T-helper 1 cell treated with Interleukin-12 subunit alpha and Interleukin-12 subunit beta and Interleukin-4 antibody, amounts not matched to agents 30 μg/mL and 1 μg/mL, for 36 hours (primary cell): ENCODE measurements around the gene TMIGD2.
"Not testable (repeated sequence)": the region's sequence is repeated elsewhere in the genome, so short reads cannot be mapped to it uniquely, and the experiment has no call there.

Experiments used
- H3K27ac Mint-ChIP-seq: one replicate; pipeline ENCODE4 v1.8.0; 2021; ENCODE audit warnings: mild to moderate bottlenecking, mixed read lengths
- H3K27me3 Mint-ChIP-seq: one replicate; pipeline ENCODE4 v1.8.0; 2021; ENCODE audit warnings: low read depth, mixed read lengths
- H3K36me3 Mint-ChIP-seq: one replicate; pipeline ENCODE4 v1.8.0; 2021; ENCODE audit warnings: low read depth, mixed read lengths
- H3K4me1 Mint-ChIP-seq: one replicate; pipeline ENCODE4 v1.8.0; 2021; ENCODE audit warnings: low read depth, mixed read lengths
- H3K4me3 Mint-ChIP-seq: one replicate; pipeline ENCODE4 v1.8.0; 2021; ENCODE audit warnings: mild to moderate bottlenecking, moderate library complexity, mixed read lengths
- H3K9me3 Mint-ChIP-seq: one replicate; pipeline ENCODE4 v1.8.0; 2021; ENCODE audit warnings: mixed read lengths

TMIGD2 gene

GRCh38 chr19:4292515-4292914 lies 9.7 kb downstream of the TMIGD2 start:
- no peak overlapping the region for H3K4me3 Mint-ChIP-seq
- H3K27me3 Mint-ChIP-seq: no peaks in the 10 kb centered on the region
- H3K4me1 Mint-ChIP-seq: peaks cover 1% of the 10 kb centered on the region
- H3K27ac Mint-ChIP-seq: no peak overlapping the region
- H3K9me3 Mint-ChIP-seq: no peaks in the 10 kb centered on the region
- H3K36me3 Mint-ChIP-seq: peaks cover 2% of the 10 kb centered on the region

- Mint-ChIP-seq H3K4me3 (no peak overlapping the region), H3K27me3 (no peaks in the 10 kb centered on the region), H3K36me3 (peaks cover 2% of the 10 kb centered on the region), H3K27ac (no peak overlapping the region), H3K9me3 (no peaks in the 10 kb centered on the region), H3K4me1 (no peaks in the 10 kb centered on the region)
These were observed 10.9 kb downstream of the TMIGD2 start for GRCh38 chr19:4291184-4291732.

GRCh38 chr19:4288091-4288777 lies 14.0 kb downstream of the TMIGD2 start:
- no peak overlapping the region for H3K27ac Mint-ChIP-seq
- H3K27me3 Mint-ChIP-seq: no peaks in the 10 kb centered on the region
- H3K4me1 Mint-ChIP-seq: no peaks in the 10 kb centered on the region
- H3K36me3 Mint-ChIP-seq: no peaks in the 10 kb centered on the region
- H3K9me3 Mint-ChIP-seq: no peaks in the 10 kb centered on the region
- H3K4me3 Mint-ChIP-seq: no peak overlapping the region

- H3K36me3 Mint-ChIP-seq, H3K4me1 Mint-ChIP-seq, H3K27me3 Mint-ChIP-seq: not testable (repeated sequence)
These were observed 16.0 kb downstream of the TMIGD2 start for GRCh38 chr19:4286141-4286540.

GRCh38 chr19:4284974-4285373 lies 17.2 kb downstream of the TMIGD2 start:
- Mint-ChIP-seq H3K27ac (no peak overlapping the region), H3K4me3 (no peak overlapping the region), H3K4me1 (no peaks in the 10 kb centered on the region), H3K9me3 (no peaks in the 10 kb centered on the region), H3K27me3 (peaks cover 16% of the 10 kb centered on the region), H3K36me3 (no peaks in the 10 kb centered on the region)

More at GRCh38 chr19:4286141-4286540, 16.0 kb downstream of the TMIGD2 start:
- H3K27ac Mint-ChIP-seq, H3K4me3 Mint-ChIP-seq, H3K9me3 Mint-ChIP-seq: not testable (repeated sequence)

- peaks cover 20% of the 10 kb centered on the region for H3K27me3 Mint-ChIP-seq
- no peaks in the 10 kb centered on the region for H3K9me3 Mint-ChIP-seq
- peaks cover 2% of the 10 kb centered on the region for H3K4me1 Mint-ChIP-seq
- no peak overlapping the region for H3K27ac Mint-ChIP-seq
- no peak overlapping the region for H3K4me3 Mint-ChIP-seq
- H3K36me3 Mint-ChIP-seq: no peaks in the 10 kb centered on the region
These were observed 17.8 kb downstream of the TMIGD2 start for GRCh38 chr19:4284176-4284958.

- no peaks in the 10 kb centered on the region for H3K9me3 Mint-ChIP-seq
- peaks cover 2% of the 10 kb centered on the region for H3K4me1 Mint-ChIP-seq
- H3K27ac Mint-ChIP-seq: no peak overlapping the region
- H3K4me3 Mint-ChIP-seq: peak overlapping the region; percentile 51
- H3K36me3 Mint-ChIP-seq: no peaks in the 10 kb centered on the region
- peaks cover 37% of the 10 kb centered on the region for H3K27me3 Mint-ChIP-seq
These were observed 22.4 kb downstream of the TMIGD2 start for GRCh38 chr19:4279530-4280422.

GRCh38 chr19:4279267-4279529 lies 23.0 kb downstream of the TMIGD2 start:
- H3K4me3 Mint-ChIP-seq: no peak overlapping the region

GRCh38 chr19:4278419-4279266 lies 23.5 kb downstream of the TMIGD2 start, which contains the start of gene SHD:
Gene SHD (plus strand): TSS chr19:4279266. CDS start chr19:4280064, 798 bp downstream.
- no peak within 1 kb of the TSS for H3K27ac Mint-ChIP-seq
- H3K36me3 Mint-ChIP-seq: no peaks in the 10 kb centered on the region
- H3K4me1 Mint-ChIP-seq: peaks cover 2% of the 10 kb centered on the region
- peaks cover 37% of the 10 kb centered on the region for H3K27me3 Mint-ChIP-seq
- peak within 1 kb of the TSS; percentile 51 for H3K4me3 Mint-ChIP-seq
- no peaks in the 10 kb centered on the region for H3K9me3 Mint-ChIP-seq

More at GRCh38 chr19:4279267-4279529, 23.0 kb downstream of the TMIGD2 start:
- Mint-ChIP-seq H3K27me3 (peaks cover 37% of the 10 kb centered on the region), H3K27ac (no peak overlapping the region), H3K4me1 (peaks cover 2% of the 10 kb centered on the region), H3K9me3 (no peaks in the 10 kb centered on the region), H3K36me3 (no peaks in the 10 kb centered on the region)

GRCh38 chr19:4278010-4278409 lies 24.2 kb downstream of the TMIGD2 start:
- peaks cover 2% of the 10 kb centered on the region for H3K4me1 Mint-ChIP-seq
- H3K27ac Mint-ChIP-seq: no peak overlapping the region
- no peaks in the 10 kb centered on the region for H3K9me3 Mint-ChIP-seq
- no peaks in the 10 kb centered on the region for H3K36me3 Mint-ChIP-seq
- H3K27me3 Mint-ChIP-seq: peaks cover 37% of the 10 kb centered on the region
- no peak overlapping the region for H3K4me3 Mint-ChIP-seq

- no peak overlapping the region for H3K27ac Mint-ChIP-seq
These were observed 24.9 kb downstream of the TMIGD2 start for GRCh38 chr19:4277191-4277696.

GRCh38 chr19:4274321-4274686 lies 27.9 kb downstream of the TMIGD2 start:
- H3K9me3 Mint-ChIP-seq, H3K36me3 Mint-ChIP-seq, H3K27ac Mint-ChIP-seq, H3K4me1 Mint-ChIP-seq, H3K4me3 Mint-ChIP-seq: not testable (repeated sequence)
- H3K27me3 Mint-ChIP-seq: peaks cover 17% of the 10 kb centered on the region

More at GRCh38 chr19:4277191-4277696, 24.9 kb downstream of the TMIGD2 start:
- Mint-ChIP-seq H3K4me3 (no peak overlapping the region), H3K4me1 (peaks cover 2% of the 10 kb centered on the region), H3K27me3 (peaks cover 37% of the 10 kb centered on the region), H3K36me3 (peaks cover under 1% of the 10 kb centered on the region), H3K9me3 (no peaks in the 10 kb centered on the region)

- Mint-ChIP-seq H3K4me1 (no peaks in the 10 kb centered on the region), H3K27me3 (peaks cover 7% of the 10 kb centered on the region), H3K27ac (no peak overlapping the region), H3K9me3 (no peaks in the 10 kb centered on the region), H3K36me3 (peaks cover 12% of the 10 kb centered on the region), H3K4me3 (no peak overlapping the region)
These were observed 29.3 kb downstream of the TMIGD2 start for GRCh38 chr19:4272894-4273293.
